ENCODE data around the gene CADPS. TPM values are rescaled to one million over a fixed set of nuclear protein-coding genes. Genes with fewer than 3 reads are reported as not detected.

CADPS gene
- total RNA-seq, 1 experiment from 2014 or later = not detected

DNA sequence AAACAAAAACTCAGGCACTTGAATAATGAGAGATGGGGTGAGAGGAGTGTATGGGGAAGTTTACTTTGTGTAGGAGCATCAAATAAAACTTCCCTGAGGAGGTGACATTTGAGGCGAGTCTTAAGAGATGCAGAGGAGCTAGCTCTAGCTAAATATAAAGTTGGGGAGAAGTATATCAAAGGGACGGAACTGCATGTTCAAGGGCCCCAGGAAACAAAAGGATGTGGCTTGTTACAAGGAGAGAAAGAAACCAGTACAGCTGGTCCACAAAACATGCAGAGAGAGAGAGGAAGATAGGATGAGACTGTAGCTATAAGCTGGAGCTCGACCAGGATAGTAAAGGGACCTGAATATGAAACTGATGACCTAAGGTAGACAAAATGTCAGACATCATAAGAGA, 519.5 kb downstream of the CADPS start:
- no peak for DNase-seq (ENCODE audit: low read depth)

Data from M059J (cell line).